Osteoblast (primary cell): ENCODE data around the gene SYNPO. TPM values are rescaled to one million over a fixed set of nuclear protein-coding genes. Genes with fewer than 3 reads are reported as not detected.

ENCODE experiments used
- DNase-seq: peaks from one replicate; pipeline ENCODE4 v3.0.0; 2011; ENCODE audit warnings: low spot score, mixed read lengths; ENCODE audit not compliant: insufficient read length; ENCODE audit errors: missing footprints
- H2AFZ ChIP-seq: 2 replicates; pipeline ENCODE4 v1.6.0; 2011; ENCODE audit warnings: mild to moderate bottlenecking, low read length
- H3K27ac ChIP-seq: 2 replicates; pipeline ENCODE4 v1.5.1; 2011; ENCODE audit warnings: mild to moderate bottlenecking, low read depth, low read length, moderate library complexity
- H3K27me3 ChIP-seq: 2 replicates; pipeline ENCODE4 v1.6.0; 2012; ENCODE audit warnings: mild to moderate bottlenecking, control low read depth, inconsistent platforms, low read length, moderate library complexity; ENCODE audit not compliant: insufficient read depth
- H3K36me3 ChIP-seq: 2 replicates; pipeline ENCODE4 v1.5.1; 2011; ENCODE audit warnings: mild to moderate bottlenecking, low read length, control low read depth, moderate library complexity; ENCODE audit not compliant: insufficient read depth
- H3K4me1 ChIP-seq: 2 replicates; pipeline ENCODE4 v1.5.1; 2011; ENCODE audit warnings: mild to moderate bottlenecking, low read length, control low read depth, moderate library complexity; ENCODE audit not compliant: insufficient read depth
- H3K4me2 ChIP-seq: 2 replicates; pipeline ENCODE4 v1.6.0; 2011; ENCODE audit warnings: mild to moderate bottlenecking, low read length; ENCODE audit not compliant: insufficient read depth
- H3K4me3 ChIP-seq: fragments of 200-600 bp; sonication (generic); 3 replicates; pipeline ENCODE4 v1.5.1; 2012; ENCODE audit warnings: mild to moderate bottlenecking, low read length, inconsistent platforms; ENCODE audit not compliant: insufficient read depth
- H3K79me2 ChIP-seq: 2 replicates; pipeline ENCODE4 v1.6.0; 2012; ENCODE audit warnings: mild to moderate bottlenecking, low read length, control low read depth, inconsistent platforms; ENCODE audit not compliant: insufficient read depth
- H3K9me3 ChIP-seq: 2 replicates; pipeline ENCODE4 v1.5.1; 2011; ENCODE audit warnings: low read depth, low read length, control low read depth
- H4K20me1 ChIP-seq: 2 replicates; pipeline ENCODE4 v1.6.0; 2012; ENCODE audit warnings: mild to moderate bottlenecking, low read length, control low read depth; ENCODE audit not compliant: insufficient read depth
- total RNA-seq: library from RNA; depleted of rRNA; stranded (reverse); fragments of >200 nt; gene quantifications from 2 replicates; pipeline ENCODE4 v1.2.3, GENCODE V29; 2012
- TF ChIP-seq, protein P1 (sequence below): IDR thresholded peaks from 2 replicates; pipeline ENCODE4 v1.5.1; 2011; ENCODE audit warnings: mild to moderate bottlenecking, low read depth, low read length, moderate library complexity; ENCODE audit errors: extremely low read depth

Gene SYNPO
- total RNA-seq, 1 donor, result 4.0 TPM

DNA sequence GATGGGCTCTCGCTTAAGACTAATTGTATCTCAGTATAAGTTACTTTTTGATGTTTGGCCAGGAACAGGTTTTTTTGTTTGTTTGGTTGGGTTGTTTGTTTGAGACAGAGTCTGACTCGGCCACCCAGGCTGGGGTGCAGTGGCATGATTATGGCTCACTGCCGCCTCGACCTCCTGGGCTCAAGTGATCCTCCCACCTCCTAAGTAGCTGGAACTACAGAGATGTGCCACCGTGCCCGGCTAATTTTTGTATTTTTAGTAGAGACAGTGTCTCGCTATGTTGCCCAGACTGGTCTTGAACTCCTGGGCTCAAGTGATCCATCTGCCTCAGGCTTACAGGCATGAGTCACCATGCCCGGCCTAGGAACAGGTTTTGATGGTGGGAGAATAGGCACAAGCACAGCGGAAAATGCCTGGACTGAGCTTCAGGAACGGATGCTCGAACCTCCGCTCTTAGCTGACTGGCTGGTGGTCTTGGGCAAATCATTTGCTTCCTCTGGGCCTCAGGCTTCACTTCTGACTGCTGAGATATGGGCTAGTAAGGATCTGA lies 11.4 kb upstream of the SYNPO start:
- Histone ChIP-seq H3K27me3 (no peaks in the 10 kb centered on the region), H3K9me3 (no peaks in the 10 kb centered on the region), H3K27ac (no peak overlapping the region), H3K4me2 (no peak overlapping the region), H3K36me3 (no peaks in the 10 kb centered on the region), H3K79me2 (no peaks in the 10 kb centered on the region), H3K4me1 (peaks cover 38% of the 10 kb centered on the region), H4K20me1 (no peaks in the 10 kb centered on the region), H2AFZ (no peak overlapping the region), H3K4me3 (no peak overlapping the region)
- TF ChIP-seq, protein P1, sequence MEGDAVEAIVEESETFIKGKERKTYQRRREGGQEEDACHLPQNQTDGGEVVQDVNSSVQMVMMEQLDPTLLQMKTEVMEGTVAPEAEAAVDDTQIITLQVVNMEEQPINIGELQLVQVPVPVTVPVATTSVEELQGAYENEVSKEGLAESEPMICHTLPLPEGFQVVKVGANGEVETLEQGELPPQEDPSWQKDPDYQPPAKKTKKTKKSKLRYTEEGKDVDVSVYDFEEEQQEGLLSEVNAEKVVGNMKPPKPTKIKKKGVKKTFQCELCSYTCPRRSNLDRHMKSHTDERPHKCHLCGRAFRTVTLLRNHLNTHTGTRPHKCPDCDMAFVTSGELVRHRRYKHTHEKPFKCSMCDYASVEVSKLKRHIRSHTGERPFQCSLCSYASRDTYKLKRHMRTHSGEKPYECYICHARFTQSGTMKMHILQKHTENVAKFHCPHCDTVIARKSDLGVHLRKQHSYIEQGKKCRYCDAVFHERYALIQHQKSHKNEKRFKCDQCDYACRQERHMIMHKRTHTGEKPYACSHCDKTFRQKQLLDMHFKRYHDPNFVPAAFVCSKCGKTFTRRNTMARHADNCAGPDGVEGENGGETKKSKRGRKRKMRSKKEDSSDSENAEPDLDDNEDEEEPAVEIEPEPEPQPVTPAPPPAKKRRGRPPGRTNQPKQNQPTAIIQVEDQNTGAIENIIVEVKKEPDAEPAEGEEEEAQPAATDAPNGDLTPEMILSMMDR, result no peak
- DNase-seq, result no peak

DNA sequence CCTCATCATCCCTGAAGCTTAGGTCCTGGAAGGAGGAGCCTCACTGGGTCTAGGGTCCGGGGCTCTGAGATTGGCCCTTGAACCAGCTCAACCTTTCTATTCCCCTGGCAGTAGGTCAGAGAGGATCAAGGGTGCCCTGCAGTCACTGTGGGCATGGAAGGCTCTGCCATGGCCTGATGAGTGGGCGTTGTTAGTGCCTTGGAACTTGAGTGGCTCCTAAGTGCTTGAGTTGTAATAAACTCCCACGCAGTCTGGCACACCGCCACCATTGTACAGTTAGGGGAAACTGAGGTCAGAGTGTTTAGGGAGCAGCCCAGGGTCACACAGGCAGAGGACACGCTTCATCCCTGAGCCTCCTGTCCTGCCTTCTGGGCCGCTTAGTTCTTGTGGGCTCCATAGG lies 10.4 kb upstream of the SYNPO start:
- H3K4me3 ChIP-seq, result no peak overlapping the region
- H4K20me1 ChIP-seq, result no peaks in the 10 kb centered on the region
- H3K36me3 ChIP-seq, result no peaks in the 10 kb centered on the region
- no peak overlapping the region for H3K4me2 ChIP-seq
- H3K27me3 ChIP-seq, result no peaks in the 10 kb centered on the region
- no peak for DNase-seq
- H3K9me3 ChIP-seq, result no peaks in the 10 kb centered on the region
- no peak overlapping the region for H2AFZ ChIP-seq
- H3K4me1 ChIP-seq, result peaks cover 31% of the 10 kb centered on the region
- H3K27ac ChIP-seq, result no peak overlapping the region
- TF ChIP-seq, protein P1, result no peak
- H3K79me2 ChIP-seq, result no peaks in the 10 kb centered on the region

DNA sequence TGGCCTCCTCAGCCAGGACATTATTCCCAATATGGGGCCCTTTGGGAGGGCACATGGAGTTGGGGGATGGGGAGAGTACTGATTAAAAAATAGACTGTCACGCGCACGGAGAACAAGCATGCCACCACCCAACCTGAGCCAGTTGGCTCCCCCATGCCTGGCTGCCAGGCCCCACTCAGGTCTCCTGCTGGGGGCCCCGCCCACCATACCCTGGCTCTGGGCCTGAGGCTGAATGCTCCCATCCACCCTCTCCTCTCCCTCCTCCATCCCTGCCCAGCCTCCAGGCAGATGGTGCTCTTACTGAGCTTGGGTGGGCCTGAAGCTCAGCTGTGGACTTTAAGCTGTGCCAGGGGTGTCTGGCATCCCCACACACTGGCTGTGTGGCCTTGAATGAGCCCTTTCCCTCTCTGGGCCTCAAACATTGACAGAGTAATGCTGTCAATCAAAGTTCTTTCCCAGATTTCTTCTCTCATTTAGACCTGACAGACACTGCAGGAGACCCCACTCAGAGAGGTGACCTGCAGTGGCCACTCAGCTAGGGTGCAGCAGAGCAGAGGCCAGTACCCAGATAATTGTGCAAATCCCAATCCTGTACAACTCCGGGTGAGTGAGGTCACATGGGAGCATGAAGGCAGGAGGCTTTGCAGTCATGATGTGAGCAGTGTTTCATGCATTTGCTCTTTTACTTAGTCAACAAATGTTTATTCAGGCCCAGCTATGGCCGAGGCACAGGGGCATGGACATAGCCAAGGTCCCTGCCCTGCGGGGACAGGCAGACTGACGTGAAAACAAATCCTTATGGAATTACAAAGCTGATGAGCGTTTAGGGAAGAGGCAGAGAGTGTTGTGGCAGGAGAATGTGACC lies 9.8 kb upstream of the SYNPO start:
- no peaks in the 10 kb centered on the region for H3K27me3 ChIP-seq
- H2AFZ ChIP-seq, result no peak overlapping the region
- H3K27ac ChIP-seq, result no peak overlapping the region
- H3K36me3 ChIP-seq, result no peaks in the 10 kb centered on the region
- H3K9me3 ChIP-seq, result no peaks in the 10 kb centered on the region
- peak; percentile 86 for DNase-seq
- H3K4me3 ChIP-seq, result no peak overlapping the region
- H3K79me2 ChIP-seq, result no peaks in the 10 kb centered on the region
- no peak overlapping the region for H3K4me2 ChIP-seq
- TF ChIP-seq, protein P1, result no peak
- no peaks in the 10 kb centered on the region for H4K20me1 ChIP-seq
- peaks cover 25% of the 10 kb centered on the region for H3K4me1 ChIP-seq

DNA sequence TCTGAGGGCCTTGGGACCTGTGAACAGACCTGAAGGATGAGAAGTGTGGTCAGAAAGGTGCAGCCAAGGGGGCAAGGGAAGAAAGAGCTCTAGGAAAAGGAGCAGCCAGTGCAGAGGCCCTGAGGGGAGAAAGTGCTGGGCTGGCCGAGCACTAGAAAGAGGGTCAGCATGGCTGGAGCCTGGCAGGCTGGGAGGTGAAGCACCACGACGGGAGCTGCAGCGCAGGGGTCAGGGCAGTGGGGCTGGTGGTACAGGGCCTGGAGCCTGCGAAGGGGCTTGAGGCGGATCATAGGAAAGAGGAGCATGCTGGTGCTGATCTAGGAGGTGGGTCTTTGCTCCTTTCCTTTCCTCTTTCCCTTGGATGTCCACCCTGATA lies 9.1 kb upstream of the SYNPO start:
- H2AFZ ChIP-seq, result no peak overlapping the region
- no peaks in the 10 kb centered on the region for H3K36me3 ChIP-seq
- H3K27ac ChIP-seq, result no peak overlapping the region
- DNase-seq, result peak; percentile 29
- H4K20me1 ChIP-seq, result no peaks in the 10 kb centered on the region
- H3K4me1 ChIP-seq, result peaks cover 26% of the 10 kb centered on the region
- TF ChIP-seq, protein P1, result no peak
- no peak overlapping the region for H3K4me2 ChIP-seq
- H3K27me3 ChIP-seq, result no peaks in the 10 kb centered on the region
- H3K9me3 ChIP-seq, result no peaks in the 10 kb centered on the region
- H3K4me3 ChIP-seq, result no peak overlapping the region
- no peaks in the 10 kb centered on the region for H3K79me2 ChIP-seq
